Natural killer cell (primary cell): Measurements from ENCODE around the gene KCNJ10. TPM values are rescaled to one million over a fixed set of nuclear protein-coding genes. Genes with fewer than 3 reads are reported as not detected.

Source experiments
- ATAC-seq, 3 donors: fragments of 150-1000 bp in 2 of 3; fragments of 200-7000 bp in 1 of 3; cut with Tn5 transposase; 1 replicate in 1 of 3; 2 replicates in 2 of 3; pipeline ENCODE4 v1.10.0; 2021; ENCODE audit warnings: mild to moderate bottlenecking in 2 of 3, moderate library complexity in 2 of 3
- DNase-seq, 2 donors: peaks; one replicate each; pipeline versions ENCODE4 v3.0.0 to v3.0.0-alpha.2; 2013 to 2021; ENCODE audit warnings: mixed read lengths in 1 of 2
- H3K27ac ChIP-seq: one replicate; pipeline ENCODE4 v1.5.1; 2013; ENCODE audit warnings: mild to moderate bottlenecking, low read length
- H3K27me3 ChIP-seq: one replicate; pipeline ENCODE4 v1.6.1; 2013; ENCODE audit warnings: low read length; ENCODE audit not compliant: control insufficient read depth, insufficient read depth
- H3K36me3 ChIP-seq: one replicate; pipeline ENCODE4 v1.6.1; 2013; ENCODE audit warnings: low read length; ENCODE audit not compliant: control insufficient read depth, insufficient read depth
- H3K4me1 ChIP-seq: one replicate; pipeline ENCODE4 v1.6.1; 2013; ENCODE audit warnings: low read length; ENCODE audit not compliant: control insufficient read depth, insufficient read depth
- H3K4me3 ChIP-seq: one replicate; pipeline ENCODE4 v1.5.1; 2013; ENCODE audit warnings: low read length
- H3K9me3 ChIP-seq: one replicate; pipeline ENCODE4 v1.6.1; 2013; ENCODE audit warnings: low read length; ENCODE audit not compliant: control insufficient read depth, insufficient read depth
- H3K27ac Mint-ChIP-seq, 2 donors: one replicate each; pipeline ENCODE4 v1.8.0; 2022; ENCODE audit warnings: mild to moderate bottlenecking in 2 of 2, mixed read lengths in 2 of 2, moderate library complexity in 1 of 2
- H3K27me3 Mint-ChIP-seq, 2 donors: one replicate each; pipeline ENCODE4 v1.8.0; 2022; ENCODE audit warnings: low read depth in 2 of 2, mixed read lengths in 2 of 2
- H3K36me3 Mint-ChIP-seq: one replicate; pipeline ENCODE4 v1.8.0; 2022; ENCODE audit warnings: mixed read lengths
- H3K4me1 Mint-ChIP-seq, 2 donors: one replicate each; pipeline ENCODE4 v1.8.0; 2022; ENCODE audit warnings: mixed read lengths in 2 of 2
- H3K4me3 Mint-ChIP-seq: one replicate; pipeline ENCODE4 v1.8.0; 2022; ENCODE audit warnings: mild to moderate bottlenecking, moderate library complexity, mixed read lengths
- H3K9me3 Mint-ChIP-seq, 2 donors: one replicate each; pipeline ENCODE4 v1.8.0; 2022; ENCODE audit warnings: mixed read lengths in 2 of 2
- CTCF ChIP-seq: fragments of 200-600 bp; IDR thresholded peaks from one replicate; pipeline ENCODE4 v1.8.0; 2022; ENCODE audit warnings: antibody characterized with exemption
- WGBS: methylation state at CpG from one replicate; pipeline ENCODE4 v1.1.7; 2013; ENCODE audit warnings: missing lambda C conversion rate; ENCODE audit not compliant: insufficient coverage; 5-methylcytosine and 5-hydroxymethylcytosine counted together
- intact Hi-C: fragments of 100-400 bp; cut with micrococcal nuclease; formaldehyde crosslinking; loops from one replicate; pipeline ENCODE4 v1.14.2; 2022
- total RNA-seq, 4 donors: library from RNA; stranded (reverse); fragments of 120-200 nt in 1 of 4; gene quantifications; one replicate each; pipeline versions ENCODE4 v1.2.3 to v1.2.4, GENCODE V29; 2013 to 2022

KCNJ10 gene
- total RNA-seq, 3 donors from 2014 or later (not counting 1 experiment from before 2014, with no cell fraction given), result not detected

- ATAC-seq (no peak), DNase-seq (no peak)
- Histone ChIP-seq H3K27me3 (no peaks in the 10 kb centered on the region), H3K9me3 (no peaks in the 10 kb centered on the region), H3K4me1 (no peaks in the 10 kb centered on the region), H3K36me3 (no peaks in the 10 kb centered on the region), H3K27ac (no peak overlapping the region), H3K4me3 (no peak overlapping the region)
- no peak for TF ChIP-seq CTCF
- Mint-ChIP-seq H3K9me3 (no peaks in the 10 kb centered on the region), H3K36me3 (no peaks in the 10 kb centered on the region), H3K4me1 (no peaks in the 10 kb centered on the region), H3K27ac (no peak overlapping the region), H3K27me3 (peaks cover 29 to 38% of the 10 kb centered on the region in 2 donors), H3K4me3 (no peak overlapping the region)
- 91% methylated on average over 10 of the region's 11 CpGs for WGBS
- intact Hi-C loops, result no loop called here
Observed at GRCh38 chr1:159962176-159962575, 107.8 kb downstream of the KCNJ10 start.

GRCh38 chr1:159961636-159962035 lies 108.3 kb downstream of the KCNJ10 start:
- Mint-ChIP-seq H3K27me3 (peaks cover 24 to 33% of the 10 kb centered on the region in 2 donors), H3K27ac (no peak overlapping the region), H3K4me3 (no peak overlapping the region), H3K4me1 (no peaks in the 10 kb centered on the region), H3K9me3 (no peaks in the 10 kb centered on the region), H3K36me3 (no peaks in the 10 kb centered on the region)
- TF ChIP-seq CTCF, result no peak
- Histone ChIP-seq H3K4me1 (no peaks in the 10 kb centered on the region), H3K27ac (no peak overlapping the region), H3K4me3 (no peak overlapping the region), H3K9me3 (no peaks in the 10 kb centered on the region), H3K36me3 (no peaks in the 10 kb centered on the region), H3K27me3 (no peaks in the 10 kb centered on the region)
- ATAC-seq (no peak), DNase-seq (no peak)
- 92% methylated on average over 15 of the region's 15 CpGs for WGBS
- intact Hi-C loops, result no loop called here

- Mint-ChIP-seq H3K4me1 (no peaks in the 10 kb centered on the region), H3K27ac (no peak overlapping the region), H3K9me3 (no peaks in the 10 kb centered on the region), H3K36me3 (no peaks in the 10 kb centered on the region), H3K27me3 (peaks cover 25 to 33% of the 10 kb centered on the region in 2 donors), H3K4me3 (no peak overlapping the region)
- no peak overlapping the region for H3K27ac ChIP-seq
- H3K36me3 ChIP-seq, result no peaks in the 10 kb centered on the region
- no peak overlapping the region for H3K4me3 ChIP-seq
- 84% methylated on average over 4 of the region's 5 CpGs for WGBS
- TF ChIP-seq CTCF, result no peak
- intact Hi-C loops, result no loop called here
- H3K9me3 ChIP-seq, result no peaks in the 10 kb centered on the region
- H3K4me1 ChIP-seq, result no peaks in the 10 kb centered on the region
- H3K27me3 ChIP-seq, result no peaks in the 10 kb centered on the region
- DNase-seq, result no peak
- ATAC-seq, result no peak
Observed at GRCh38 chr1:159960721-159961381, 109.1 kb downstream of the KCNJ10 start.

- Mint-ChIP-seq H3K36me3 (no peaks in the 10 kb centered on the region), H3K27ac (no peak overlapping the region), H3K9me3 (no peaks in the 10 kb centered on the region), H3K27me3 (peaks cover 25 to 44% of the 10 kb centered on the region in 2 donors), H3K4me1 (no peaks in the 10 kb centered on the region), H3K4me3 (no peak overlapping the region)
- Histone ChIP-seq H3K4me3 (no peak overlapping the region), H3K36me3 (no peaks in the 10 kb centered on the region), H3K9me3 (no peaks in the 10 kb centered on the region), H3K27ac (no peak overlapping the region), H3K27me3 (no peaks in the 10 kb centered on the region), H3K4me1 (no peaks in the 10 kb centered on the region)
- WGBS, result 87% methylated on average over 4 of the region's 4 CpGs
- ATAC-seq (no peak), DNase-seq (no peak)
- intact Hi-C loops, result no loop called here
- no peak for TF ChIP-seq CTCF
Observed at GRCh38 chr1:159959451-159959850, 110.5 kb downstream of the KCNJ10 start.
